Mesodermal cell (in vitro differentiated cells): ENCODE results near the gene C1orf53.

Source experiments
- H3K27ac ChIP-seq: 2 replicates; pipeline ENCODE4 v1.7.0; 2013; ENCODE audit warnings: mild to moderate bottlenecking, low read depth, low read length, moderate library complexity; ENCODE audit not compliant: severe bottlenecking
- H3K36me3 ChIP-seq: 2 replicates; pipeline ENCODE4 v1.7.1; 2013; ENCODE audit warnings: mild to moderate bottlenecking, low read length, moderate library complexity; ENCODE audit not compliant: control insufficient read depth, insufficient read depth
- H3K4me1 ChIP-seq: one replicate; pipeline ENCODE4 v1.7.1; 2013; ENCODE audit warnings: mild to moderate bottlenecking, low read length; ENCODE audit not compliant: insufficient read depth, control insufficient read depth, poor library complexity, severe bottlenecking
- H3K4me3 ChIP-seq: 2 replicates; pipeline ENCODE4 v1.7.0; 2013; ENCODE audit warnings: low read length, control low read depth, mild to moderate bottlenecking; ENCODE audit not compliant: insufficient read depth, poor library complexity, severe bottlenecking; ENCODE audit errors: extremely low read depth
- H3K9me3 ChIP-seq: 2 replicates; pipeline ENCODE4 v1.7.1; 2013; ENCODE audit warnings: mild to moderate bottlenecking, low read length, moderate library complexity; ENCODE audit not compliant: control insufficient read depth
- whole genome bisulfite sequencing, 2 experiments: methylation state at CpG; one replicate each; pipeline ENCODE4 v1.1.5; 2013; ENCODE audit warnings: missing lambda C conversion rate in 2 of 2; ENCODE audit not compliant: insufficient coverage in 2 of 2; 5-methylcytosine and 5-hydroxymethylcytosine counted together

Gene C1orf53

DNA sequence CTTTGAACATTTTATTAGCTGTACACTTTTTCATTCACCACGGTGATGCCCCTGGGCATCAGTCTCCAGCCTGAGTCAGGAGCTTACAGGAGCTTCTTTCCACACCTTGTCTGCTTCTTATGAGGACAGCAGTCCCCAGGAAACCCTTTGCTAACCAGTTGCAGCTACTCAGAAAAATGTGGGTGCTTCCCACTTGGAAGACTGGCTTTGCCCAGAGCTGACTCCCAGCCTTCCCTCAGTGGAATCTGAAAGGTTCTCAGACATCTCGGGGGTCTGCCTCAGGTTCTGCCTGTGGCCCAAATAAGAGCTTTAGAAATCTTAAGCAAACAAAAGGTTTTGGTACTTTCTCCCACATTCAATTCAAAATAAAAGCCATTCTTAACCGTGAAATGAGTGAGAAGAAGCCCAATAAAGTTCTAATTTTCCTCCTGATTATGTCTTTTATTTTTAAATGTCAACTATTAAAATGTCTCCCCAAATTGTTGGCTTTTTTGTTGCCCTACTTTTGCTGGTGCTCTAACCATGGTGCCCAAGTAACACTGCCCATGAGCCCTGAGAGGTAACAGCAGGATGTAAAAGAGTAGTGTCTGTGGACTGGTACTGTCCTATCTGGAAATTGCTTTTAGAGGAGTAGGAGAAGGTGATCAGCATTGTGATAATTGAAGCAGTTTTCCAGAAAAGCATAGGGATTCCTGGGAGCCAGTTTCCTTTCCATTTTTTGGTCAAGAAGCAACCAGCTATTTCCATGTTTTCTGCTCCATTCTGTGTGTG, 5.6 kb downstream of the C1orf53 start:
- Histone ChIP-seq H3K27ac (no peak overlapping the region), H3K4me3 (no peak overlapping the region), H3K9me3 (no peaks in the 10 kb centered on the region), H3K4me1 (peaks cover 11% of the 10 kb centered on the region), H3K36me3 (no peaks in the 10 kb centered on the region)
- WGBS, 2 experiments: 7 to 11% methylated on average over 2 to 3 of the region's 3 CpGs

DNA sequence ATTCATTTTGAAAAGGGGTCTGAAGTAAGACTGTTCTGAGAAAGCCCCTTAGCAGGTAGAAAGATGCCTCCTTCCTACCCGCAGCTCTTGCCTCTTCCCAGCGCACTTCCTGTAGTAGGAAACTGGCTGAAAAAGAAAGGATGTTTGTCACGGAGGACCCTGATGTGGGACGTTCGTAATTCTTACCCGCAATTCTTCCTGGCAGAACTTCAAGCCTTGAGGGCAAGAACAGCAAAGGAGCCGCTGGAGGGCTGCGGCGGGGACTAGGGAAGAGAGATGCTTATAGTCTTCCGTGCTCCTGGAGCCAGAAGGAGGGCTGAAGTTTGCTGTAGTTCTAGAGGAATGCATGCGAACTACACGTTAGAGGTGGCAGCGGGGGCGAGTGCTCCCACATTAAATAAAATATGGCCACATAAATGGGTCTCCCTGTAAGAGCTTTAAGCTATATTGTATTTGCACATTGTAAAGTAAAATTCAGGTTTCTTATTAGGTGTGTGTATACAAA, 6.3 kb downstream of the C1orf53 start:
- Histone ChIP-seq H3K9me3 (no peaks in the 10 kb centered on the region), H3K4me1 (peaks cover 13% of the 10 kb centered on the region), H3K4me3 (no peak overlapping the region), H3K27ac (no peak overlapping the region), H3K36me3 (no peaks in the 10 kb centered on the region)
- WGBS, 2 experiments: 0 to 1% methylated on average over 8 to 13 of the region's 14 CpGs

DNA sequence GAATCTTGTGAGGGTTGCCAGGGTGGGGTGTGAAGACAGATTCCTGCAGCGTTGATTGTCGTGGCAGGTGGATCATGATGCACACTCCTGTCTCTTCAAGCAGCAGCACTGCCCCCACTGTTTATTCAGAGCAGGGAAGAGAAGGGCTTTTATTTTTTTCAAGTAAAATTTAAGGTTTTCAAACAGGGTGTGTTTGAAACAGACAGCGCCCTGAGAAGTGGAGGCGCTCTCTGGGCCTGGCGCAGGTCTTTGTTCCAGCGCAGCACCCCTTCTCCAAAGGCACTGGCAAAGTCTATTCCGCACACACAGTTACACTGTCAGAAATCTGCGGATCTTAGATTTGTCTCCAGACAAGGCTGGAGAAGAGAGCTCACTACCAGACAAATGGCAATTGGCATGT, 7.0 kb downstream of the C1orf53 start:
- Histone ChIP-seq H3K27ac (no peak overlapping the region), H3K36me3 (no peaks in the 10 kb centered on the region), H3K9me3 (no peaks in the 10 kb centered on the region), H3K4me3 (no peak overlapping the region), H3K4me1 (peaks cover 13% of the 10 kb centered on the region)
- WGBS, 2 experiments: 7 to 11% methylated on average over 8 of the region's 8 CpGs

DNA sequence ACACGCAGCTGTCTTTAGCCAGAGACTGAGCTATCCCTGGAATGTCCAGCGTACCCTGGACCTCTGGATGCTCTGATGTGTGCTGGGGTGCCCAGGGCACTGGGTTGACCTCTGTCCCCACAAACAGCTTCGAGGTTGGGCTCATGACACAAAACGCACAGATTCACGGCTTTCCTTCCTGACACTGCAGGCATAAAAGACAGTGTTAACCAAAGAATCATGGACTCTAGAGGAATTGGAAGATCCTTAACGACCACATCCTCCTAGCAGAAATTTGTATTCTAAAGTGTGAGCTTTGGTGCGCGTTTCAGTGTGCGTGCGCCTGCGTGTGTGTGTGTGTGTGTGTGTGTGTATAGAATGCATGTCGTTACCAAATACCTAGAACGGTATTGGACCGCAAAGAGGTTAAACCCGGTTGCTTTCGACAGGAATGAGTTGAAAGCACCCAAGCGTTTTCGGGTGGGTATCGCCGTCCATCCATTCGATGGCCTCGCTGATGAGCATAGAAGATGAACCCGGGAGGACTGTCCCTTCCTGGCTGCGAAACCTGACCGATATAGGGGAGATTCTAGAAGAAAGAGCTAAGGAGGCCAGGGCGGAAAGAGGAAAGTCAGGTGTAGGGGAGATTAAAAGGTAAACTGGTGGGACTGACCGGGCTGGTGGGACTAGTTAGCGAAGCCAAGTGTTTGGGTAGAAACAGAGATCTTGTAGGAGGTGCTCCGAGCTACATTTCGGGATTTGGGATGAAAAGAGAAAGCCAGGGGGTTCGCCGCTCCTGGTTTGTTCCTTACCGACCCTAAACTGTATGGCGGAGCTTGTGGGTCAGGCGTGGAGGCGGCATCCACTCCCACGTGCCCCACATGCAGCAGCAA, 7.9 kb downstream of the C1orf53 start:
- 2 to 6% methylated on average over 23 to 31 of the region's 37 CpGs for WGBS, 2 experiments
- Histone ChIP-seq H3K4me3 (no peak overlapping the region), H3K27ac (no peak overlapping the region), H3K9me3 (no peaks in the 10 kb centered on the region), H3K36me3 (no peaks in the 10 kb centered on the region), H3K4me1 (peaks cover 21% of the 10 kb centered on the region)

DNA sequence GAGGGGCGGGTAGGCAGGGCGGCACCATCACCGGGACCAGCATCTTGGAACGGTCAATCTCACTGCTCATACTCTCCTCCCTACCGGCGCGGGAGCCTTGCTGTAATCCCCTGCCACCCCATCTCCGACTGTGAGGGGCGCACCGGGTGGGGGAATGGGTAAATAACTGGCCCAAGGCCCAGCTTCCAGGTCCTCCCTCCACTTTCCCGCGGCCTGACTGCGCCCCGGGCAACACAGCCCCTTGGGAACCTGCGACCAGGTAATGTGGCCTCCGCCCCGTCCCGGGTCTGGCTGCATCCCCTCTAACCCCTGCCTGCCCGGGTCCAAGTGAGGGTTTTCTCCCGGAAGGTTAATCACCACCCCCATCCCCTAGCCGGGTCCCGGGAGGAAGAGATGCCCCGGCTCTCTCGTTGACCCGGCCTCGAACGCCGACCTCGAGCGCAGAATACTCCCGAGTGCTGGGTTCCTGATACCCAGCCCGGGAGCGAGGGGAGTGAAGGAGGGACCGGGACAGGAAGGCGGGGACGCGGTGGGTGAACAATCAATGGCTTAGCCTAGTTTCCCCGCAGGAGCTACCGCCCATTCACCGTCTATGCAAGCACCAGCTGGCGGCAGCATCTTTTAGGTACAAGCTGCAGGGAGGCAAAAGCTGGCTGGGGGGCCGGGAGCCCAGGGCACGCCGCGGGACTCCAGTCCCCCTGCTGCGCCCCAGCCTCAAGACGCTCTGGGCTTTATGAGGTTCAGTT, 8.9 kb downstream of the C1orf53 start:
- H3K9me3 ChIP-seq: no peaks in the 10 kb centered on the region
- H3K4me1 ChIP-seq: peaks cover 28% of the 10 kb centered on the region
- WGBS, 2 experiments: 1% methylated on average over 23 to 24 of the region's 47 CpGs
- no peak overlapping the region for H3K4me3 ChIP-seq
- H3K27ac ChIP-seq: no peak overlapping the region
- no peaks in the 10 kb centered on the region for H3K36me3 ChIP-seq

DNA sequence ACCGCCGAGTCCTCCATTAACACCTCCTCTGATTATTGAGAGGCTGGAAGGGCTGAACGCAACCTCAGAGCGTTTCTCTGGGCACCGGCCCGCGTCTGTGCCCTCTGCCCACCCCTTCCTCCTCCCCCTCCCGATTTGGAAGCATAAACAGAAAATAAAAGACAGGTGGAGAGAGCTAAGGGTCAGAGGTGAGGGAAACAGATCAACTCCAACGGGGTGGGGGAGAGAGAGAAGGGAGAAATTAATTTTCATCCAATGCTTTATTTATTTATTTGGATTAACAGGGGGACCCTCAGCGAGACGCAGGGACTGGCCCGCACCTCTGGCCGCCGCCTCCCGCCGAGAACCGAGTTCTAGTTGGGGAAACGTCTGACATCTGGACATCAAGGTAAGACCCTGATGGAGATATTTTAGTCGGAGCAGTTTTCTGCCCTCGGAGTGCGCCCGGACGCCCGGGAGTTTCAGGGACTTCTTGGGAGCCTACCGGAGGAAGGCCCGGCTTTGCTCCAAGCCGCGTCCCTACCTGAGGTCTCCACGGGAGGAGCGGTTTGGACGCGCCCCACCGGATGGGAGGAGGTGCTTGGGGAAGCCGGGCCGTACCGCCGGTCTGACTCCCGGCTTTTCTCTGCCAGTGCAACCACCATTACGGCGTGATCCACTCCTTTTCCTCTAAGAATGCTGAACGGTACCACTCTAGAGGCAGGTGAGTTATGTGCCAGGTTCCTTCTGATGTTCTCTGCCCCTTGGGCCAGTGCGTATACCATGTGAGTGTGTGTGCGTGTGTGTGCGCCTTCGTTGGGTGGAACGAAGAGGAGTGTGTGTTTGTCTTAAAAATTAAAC, 9.6 kb downstream of the C1orf53 start:
- Histone ChIP-seq H3K4me3 (no peak overlapping the region), H3K4me1 (peaks cover 29% of the 10 kb centered on the region), H3K27ac (no peak overlapping the region), H3K36me3 (no peaks in the 10 kb centered on the region), H3K9me3 (no peaks in the 10 kb centered on the region)
- 0 to 1% methylated on average over 17 to 22 of the region's 46 CpGs for WGBS, 2 experiments

DNA sequence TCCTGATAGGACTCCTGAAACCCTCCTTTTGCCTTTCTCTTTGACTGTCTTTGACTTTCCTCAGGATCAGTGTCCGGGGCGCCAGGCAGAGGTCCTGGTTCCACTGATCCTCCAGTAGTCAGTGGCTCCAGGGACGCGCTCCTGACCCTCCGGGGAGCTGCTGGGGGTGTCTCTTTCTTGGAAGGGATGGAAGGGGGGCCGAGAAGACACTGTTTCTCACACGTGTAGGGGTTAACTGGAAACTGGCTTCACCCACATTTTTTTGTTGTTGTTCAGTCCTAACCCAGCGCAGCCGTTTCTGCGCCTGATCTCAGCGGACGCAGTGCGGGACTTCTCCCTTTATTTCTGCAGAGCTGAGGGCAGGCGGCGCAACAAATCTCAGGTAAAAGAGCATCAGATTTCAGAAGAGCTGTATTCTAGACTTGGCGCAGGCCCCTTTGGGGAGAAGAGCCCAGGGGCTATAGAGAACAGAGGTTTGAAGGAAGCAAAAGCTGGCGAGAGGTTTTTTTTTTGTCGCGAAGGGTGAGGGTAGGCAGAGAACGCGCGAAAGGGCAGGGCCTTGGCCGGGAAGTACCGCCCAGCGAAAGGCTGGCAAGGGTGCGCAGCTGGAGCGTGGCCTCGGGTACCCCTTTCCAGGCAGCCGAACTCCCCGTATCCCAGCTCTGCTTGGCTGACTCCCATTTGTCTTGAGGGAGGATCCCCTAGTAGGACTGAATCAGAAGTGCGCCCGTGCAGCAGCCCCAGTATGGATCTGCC, 10.5 kb downstream of the C1orf53 start:
- WGBS, 2 experiments: 1 to 2% methylated on average over 22 to 31 of the region's 32 CpGs
- Histone ChIP-seq H3K4me1 (peaks cover 29% of the 10 kb centered on the region), H3K27ac (no peak overlapping the region), H3K36me3 (no peaks in the 10 kb centered on the region), H3K4me3 (no peak overlapping the region), H3K9me3 (no peaks in the 10 kb centered on the region)

DNA sequence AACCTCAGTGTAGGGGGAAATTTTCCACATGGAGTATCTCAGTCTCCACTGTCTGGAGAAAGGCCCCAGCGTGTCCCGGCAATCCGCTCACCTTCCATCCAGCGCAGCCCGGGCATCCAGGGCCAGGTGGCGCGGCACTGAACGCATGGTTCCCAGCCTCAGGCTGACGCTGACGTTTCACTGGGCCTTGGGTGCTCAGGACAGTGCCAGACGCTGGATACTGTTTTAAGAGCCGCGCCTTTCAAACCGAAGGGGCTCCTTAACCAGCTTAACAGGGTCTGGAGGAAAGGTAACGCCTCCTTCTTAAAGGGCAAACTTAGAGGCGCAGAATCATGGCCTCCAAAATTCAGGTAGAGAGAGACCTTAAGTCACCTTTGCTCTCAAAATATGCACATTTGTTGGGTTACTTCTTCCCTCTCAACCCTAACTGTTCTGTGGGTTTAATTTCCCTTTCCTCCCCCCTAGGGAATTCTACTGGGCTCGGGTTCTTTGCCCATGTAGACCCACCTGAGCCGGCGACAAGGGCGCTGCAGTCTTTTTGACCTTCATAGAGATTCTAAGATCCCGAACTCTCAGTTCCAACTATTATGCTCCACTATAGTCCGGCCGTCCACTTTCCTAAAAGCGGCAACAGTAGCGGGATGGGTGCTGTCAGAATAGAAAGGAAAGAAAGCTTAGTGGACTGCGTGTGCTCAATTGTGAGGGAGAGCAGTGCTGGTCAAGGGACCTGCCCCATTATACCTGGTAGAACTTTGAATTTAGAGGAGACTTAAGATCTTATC, 11.3 kb downstream of the C1orf53 start:
- no peaks in the 10 kb centered on the region for H3K9me3 ChIP-seq
- no peaks in the 10 kb centered on the region for H3K36me3 ChIP-seq
- H3K4me1 ChIP-seq: peaks cover 35% of the 10 kb centered on the region
- H3K27ac ChIP-seq: no peak overlapping the region
- 4 to 7% methylated on average over 19 to 21 of the region's 26 CpGs for WGBS, 2 experiments
- H3K4me3 ChIP-seq: no peak overlapping the region

DNA sequence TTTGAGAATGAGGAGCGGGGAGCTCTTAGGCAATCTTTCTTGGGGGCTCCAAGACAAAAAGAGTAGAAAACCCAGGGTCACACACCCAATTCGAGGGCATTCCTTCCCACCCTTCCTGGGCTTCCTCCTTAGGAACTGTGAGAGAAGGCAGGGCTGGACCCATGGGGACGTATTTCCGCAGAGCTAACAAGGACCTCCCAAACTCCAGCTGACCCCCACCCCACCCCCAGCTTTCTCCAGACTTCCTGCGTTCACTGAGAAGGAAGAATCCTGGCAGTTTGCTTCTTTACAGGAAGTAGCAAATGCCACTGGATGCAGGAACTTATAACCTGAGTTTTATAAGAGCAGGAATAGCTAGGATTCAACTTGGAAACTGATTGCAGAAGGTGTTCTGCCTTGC, 12.1 kb downstream of the C1orf53 start:
- Histone ChIP-seq H3K27ac (no peak overlapping the region), H3K4me1 (peaks cover 35% of the 10 kb centered on the region), H3K9me3 (no peaks in the 10 kb centered on the region), H3K4me3 (no peak overlapping the region), H3K36me3 (no peaks in the 10 kb centered on the region)
- 0% methylated on average over 4 to 5 of the region's 5 CpGs for WGBS, 2 experiments
